ENCODE measurements around the gene ATP8B1.

DNA sequence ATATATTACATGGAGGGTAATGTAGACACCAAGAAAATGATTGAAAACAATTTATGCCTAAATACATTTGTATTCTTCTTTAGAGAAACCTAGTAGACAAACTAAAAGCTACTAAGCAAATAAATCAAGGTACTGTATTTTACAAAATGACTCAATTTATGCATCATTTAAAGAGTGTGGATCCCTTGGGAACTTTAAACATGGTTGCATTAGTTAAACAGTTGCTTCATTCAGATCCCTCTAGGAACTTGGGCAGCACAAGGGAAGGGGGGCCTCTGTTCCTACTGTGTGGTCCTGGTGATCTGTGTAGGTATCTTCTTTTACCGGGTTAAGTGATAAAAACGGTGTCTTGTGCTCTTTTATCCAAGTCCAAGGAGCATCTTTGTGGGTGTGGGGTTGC is 31.5 kb upstream of the ATP8B1 start:
- TF ChIP-seq, protein P1, sequence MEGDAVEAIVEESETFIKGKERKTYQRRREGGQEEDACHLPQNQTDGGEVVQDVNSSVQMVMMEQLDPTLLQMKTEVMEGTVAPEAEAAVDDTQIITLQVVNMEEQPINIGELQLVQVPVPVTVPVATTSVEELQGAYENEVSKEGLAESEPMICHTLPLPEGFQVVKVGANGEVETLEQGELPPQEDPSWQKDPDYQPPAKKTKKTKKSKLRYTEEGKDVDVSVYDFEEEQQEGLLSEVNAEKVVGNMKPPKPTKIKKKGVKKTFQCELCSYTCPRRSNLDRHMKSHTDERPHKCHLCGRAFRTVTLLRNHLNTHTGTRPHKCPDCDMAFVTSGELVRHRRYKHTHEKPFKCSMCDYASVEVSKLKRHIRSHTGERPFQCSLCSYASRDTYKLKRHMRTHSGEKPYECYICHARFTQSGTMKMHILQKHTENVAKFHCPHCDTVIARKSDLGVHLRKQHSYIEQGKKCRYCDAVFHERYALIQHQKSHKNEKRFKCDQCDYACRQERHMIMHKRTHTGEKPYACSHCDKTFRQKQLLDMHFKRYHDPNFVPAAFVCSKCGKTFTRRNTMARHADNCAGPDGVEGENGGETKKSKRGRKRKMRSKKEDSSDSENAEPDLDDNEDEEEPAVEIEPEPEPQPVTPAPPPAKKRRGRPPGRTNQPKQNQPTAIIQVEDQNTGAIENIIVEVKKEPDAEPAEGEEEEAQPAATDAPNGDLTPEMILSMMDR (IDR thresholded peaks at IDR 0.05 in 4 of 5, conservative IDR thresholded peaks at IDR 0.05 in 1 of 5), result no peak
- TF ChIP-seq POLR2A (IDR thresholded peaks at IDR 0.05), result no peak

Data from gastrocnemius medialis (tissue), 4 donors.